Measurements from ENCODE around the gene CHST11. TPM values are rescaled to one million over a fixed set of nuclear protein-coding genes. Genes with fewer than 3 reads are reported as not detected.
A peak's percentile ranks its signal among the peaks of the same experiment; 100 is the strongest.

Gene CHST11
- 10 to 100 TPM; 20.8 to 56.7 (median 26.5) TPM for total RNA-seq

- Histone ChIP-seq H3K36me3 (no peaks in the 10 kb centered on the region), H3K9me3 (no peaks in the 10 kb centered on the region), H3K4me3 (peak within 1 kb of the TSS; percentile 68 to 91 (median 84)), H3K4me1 (peaks cover 0 to 33% (median 4%) of the 10 kb centered on the region in 4 donors), H3K27me3 (no peaks in the 10 kb centered on the region), H3K27ac (peak within 1 kb of the TSS; percentile 41 to 90 (median 80))
- DNase-seq (ENCODE audit: low spot score in 2 of 2), result peak; percentile 47 to 63
- 1 to 2% methylated on average over 24 to 41 of the region's 47 CpGs for WGBS, 2 donors
- TF ChIP-seq EP300 (IDR thresholded peaks at IDR 0.05) (peak in 1 of 2 donors; percentile 73), POLR2A (IDR thresholded peaks at IDR 0.05) (no peak), CTCF (IDR thresholded peaks at IDR 0.05) (peak in 4 of 5 experiments; percentile 10 to 67 (median 32))
These were observed at the start of gene CHST11 for GRCh38 chr12:104456417-104456949. CHST11 (plus strand) TSS chr12:104456948.

GRCh38 chr12:104407438-104407837 is 49.3 kb upstream of the CHST11 start:
- peaks cover 0 to 11% (median 0%) of the 10 kb centered on the region in 4 donors for H3K9me3 ChIP-seq
- H3K4me1 ChIP-seq, result no peaks in the 10 kb centered on the region
- H3K27me3 ChIP-seq, result no peaks in the 10 kb centered on the region
- no peak for DNase-seq (ENCODE audit: low spot score in 2 of 2)
- H3K4me3 ChIP-seq, result no peak overlapping the region
- H3K36me3 ChIP-seq, result no peaks in the 10 kb centered on the region
- WGBS, 2 donors, result 89 to 91% methylated on average over 5 of the region's 5 CpGs
- TF ChIP-seq POLR2A (IDR thresholded peaks at IDR 0.05) (no peak), EP300 (IDR thresholded peaks at IDR 0.05) (no peak), CTCF (IDR thresholded peaks at IDR 0.05) (no peak)
- no peak overlapping the region for H3K27ac ChIP-seq

GRCh38 chr12:104407922-104408321 is 48.8 kb upstream of the CHST11 start:
- H3K27me3 ChIP-seq, result no peaks in the 10 kb centered on the region
- no peak for DNase-seq (ENCODE audit: low spot score in 2 of 2)
- peaks cover 0 to 11% (median 0%) of the 10 kb centered on the region in 4 donors for H3K9me3 ChIP-seq
- WGBS, 2 donors, result 64 to 69% methylated on average over 4 of the region's 4 CpGs
- H3K4me3 ChIP-seq, result no peak overlapping the region
- H3K27ac ChIP-seq, result no peak overlapping the region
- no peaks in the 10 kb centered on the region for H3K4me1 ChIP-seq
- no peaks in the 10 kb centered on the region for H3K36me3 ChIP-seq
- no peak for TF ChIP-seq EP300 (IDR thresholded peaks at IDR 0.05)
- no peak for TF ChIP-seq CTCF (IDR thresholded peaks at IDR 0.05)
- no peak for TF ChIP-seq POLR2A (IDR thresholded peaks at IDR 0.05)

GRCh38 chr12:104410326-104410725 is 46.4 kb upstream of the CHST11 start:
- Histone ChIP-seq H3K36me3 (no peaks in the 10 kb centered on the region), H3K9me3 (peaks cover 0 to 11% (median 0%) of the 10 kb centered on the region in 4 donors), H3K4me1 (no peaks in the 10 kb centered on the region), H3K27ac (no peak overlapping the region), H3K4me3 (no peak overlapping the region), H3K27me3 (no peaks in the 10 kb centered on the region)
- DNase-seq (ENCODE audit: low spot score in 2 of 2), result no peak
- TF ChIP-seq EP300 (IDR thresholded peaks at IDR 0.05), result no peak
- TF ChIP-seq CTCF (IDR thresholded peaks at IDR 0.05), result no peak
- TF ChIP-seq POLR2A (IDR thresholded peaks at IDR 0.05), result no peak

- WGBS, 2 donors, result 79 to 92% methylated on average over 1 of the region's 1 CpG
- Histone ChIP-seq H3K4me1 (no peaks in the 10 kb centered on the region), H3K36me3 (no peaks in the 10 kb centered on the region), H3K9me3 (peaks cover 0 to 7% (median 0%) of the 10 kb centered on the region in 4 donors), H3K4me3 (no peak overlapping the region), H3K27me3 (no peaks in the 10 kb centered on the region), H3K27ac (no peak overlapping the region)
- no peak for TF ChIP-seq CTCF (IDR thresholded peaks at IDR 0.05)
- no peak for TF ChIP-seq EP300 (IDR thresholded peaks at IDR 0.05)
- no peak for TF ChIP-seq POLR2A (IDR thresholded peaks at IDR 0.05)
- DNase-seq (ENCODE audit: low spot score in 2 of 2), result no peak
These were observed 46.0 kb upstream of the CHST11 start for GRCh38 chr12:104410786-104411185.
